Subcutaneous adipose tissue (tissue), 4 donors: ENCODE results near the gene DHX30. TPM values are rescaled to one million over a fixed set of nuclear protein-coding genes. Genes with fewer than 3 reads are reported as not detected.

Experiments
- CTCF ChIP-seq: fragments of 450-650 bp; IDR thresholded peaks from one replicate; pipeline ENCODE4 v1.5.1; 2016; ENCODE audit warnings: low read depth, mild to moderate bottlenecking, control low read depth, antibody characterized with exemption, moderate library complexity
- total RNA-seq, 4 donors: library from RNA; depleted of rRNA; stranded (reverse); fragments of >200 nt; gene quantifications; one replicate each; pipeline ENCODE4 v1.1.0, GENCODE V29; 2016

DHX30 gene
- total RNA-seq, 4 donors from 2014 or later: 31.4 to 59.3 (median 41.2) TPM

- TF ChIP-seq CTCF: no peak
These were observed 43.9 kb downstream of the DHX30 start for GRCh38 chr3:47846880-47847248.

- TF ChIP-seq CTCF: no peak
These were observed 44.3 kb downstream of the DHX30 start for GRCh38 chr3:47847260-47847659.

- no peak for TF ChIP-seq CTCF
These were observed 45.0 kb downstream of the DHX30 start for GRCh38 chr3:47847801-47848518.

- no peak for TF ChIP-seq CTCF
These were observed 45.7 kb downstream of the DHX30 start for GRCh38 chr3:47848599-47849117.

GRCh38 chr3:47849186-47849698 lies 46.3 kb downstream of the DHX30 start:
- no peak for TF ChIP-seq CTCF

GRCh38 chr3:47849699-47850563 lies 47.0 kb downstream of the DHX30 start:
- no peak for TF ChIP-seq CTCF
